HPDE6-E6E7 (cell line): ENCODE data around the gene FKBP4.
"Not testable (repeated sequence)": the region's sequence is repeated elsewhere in the genome, so short reads cannot be mapped to it uniquely, and the experiment has no call there.

Experiments used
- DNase-seq: peaks from one replicate; pipeline ENCODE4 v3.0.0; 2011; ENCODE audit warnings: missing footprints; ENCODE audit errors: extremely low spot score

The FKBP4 gene

GRCh38 chr12:2794736-2795289 is at the start of gene FKBP4:
TSS of gene FKBP4 (plus strand) at chr12:2794970. CDS start at chr12:2795140, 170 bp downstream.
- peak; percentile 90 for DNase-seq

- DNase-seq: no peak
These were observed 49.1 kb upstream of the FKBP4 start for GRCh38 chr12:2745655-2746054.

- no peak for DNase-seq
These were observed 45.2 kb upstream of the FKBP4 start for GRCh38 chr12:2749580-2749979.

DNA sequence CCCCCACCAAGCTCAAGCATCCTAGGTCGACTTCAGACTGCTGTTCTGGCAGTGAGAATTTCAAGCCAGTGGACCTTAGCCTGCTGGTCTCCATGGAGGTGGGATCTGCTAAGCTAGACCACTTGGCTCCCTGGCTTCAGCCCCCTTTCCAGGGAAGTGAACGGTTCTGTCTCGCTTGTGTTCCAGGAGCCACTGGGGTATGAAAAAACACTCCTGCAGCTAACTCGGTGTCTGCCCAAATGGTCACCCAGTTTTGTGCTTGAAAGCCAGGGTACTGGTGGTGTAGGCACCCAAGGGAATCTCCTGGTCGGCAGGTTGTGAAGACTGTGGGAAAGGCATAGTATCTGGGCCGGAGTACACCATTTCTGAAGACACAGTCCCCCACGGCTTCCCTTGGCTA is 44.6 kb upstream of the FKBP4 start:
- no peak for DNase-seq

- DNase-seq: no peak
These were observed 43.5 kb upstream of the FKBP4 start for GRCh38 chr12:2751230-2751629.

GRCh38 chr12:2751686-2752085 is 43.1 kb upstream of the FKBP4 start:
- no peak for DNase-seq

DNA sequence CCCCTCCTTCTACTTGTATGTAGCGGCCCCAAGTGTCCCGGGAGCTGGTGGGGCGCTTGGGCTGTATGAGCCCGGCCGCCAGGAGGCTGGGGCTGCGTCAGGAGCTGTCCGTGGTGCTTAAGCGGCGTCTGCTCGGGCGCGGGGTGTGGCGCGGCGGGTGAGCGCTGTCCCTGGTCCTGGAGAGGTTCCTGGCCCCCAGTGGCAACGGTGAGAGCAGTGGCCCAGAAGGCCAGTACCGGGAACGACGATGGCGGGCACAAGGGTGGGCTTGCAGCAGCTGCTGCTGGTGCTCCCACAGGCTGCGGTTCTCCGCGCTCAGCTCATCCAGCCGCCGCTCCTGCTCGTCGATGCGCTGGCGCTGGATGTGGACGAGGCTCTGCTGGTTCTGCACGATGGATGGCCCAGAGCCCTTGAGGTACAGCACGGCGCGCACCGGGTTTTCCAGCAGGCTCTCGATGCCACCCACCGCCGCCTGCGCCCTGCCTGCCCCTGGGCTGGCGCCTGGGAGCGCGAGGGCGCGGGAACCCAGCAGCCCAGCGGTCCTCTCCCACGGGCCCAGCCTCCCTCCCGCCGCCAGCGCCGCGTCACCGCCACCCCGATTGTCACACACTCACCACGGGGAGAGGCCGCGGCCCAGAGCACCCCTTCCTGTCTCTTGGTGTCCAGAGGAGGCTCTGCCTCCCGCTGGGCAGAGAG is 41.9 kb upstream of the FKBP4 start:
- DNase-seq: peak; percentile 23

- no peak for DNase-seq
These were observed 41.2 kb upstream of the FKBP4 start for GRCh38 chr12:2753536-2753935.

DNA sequence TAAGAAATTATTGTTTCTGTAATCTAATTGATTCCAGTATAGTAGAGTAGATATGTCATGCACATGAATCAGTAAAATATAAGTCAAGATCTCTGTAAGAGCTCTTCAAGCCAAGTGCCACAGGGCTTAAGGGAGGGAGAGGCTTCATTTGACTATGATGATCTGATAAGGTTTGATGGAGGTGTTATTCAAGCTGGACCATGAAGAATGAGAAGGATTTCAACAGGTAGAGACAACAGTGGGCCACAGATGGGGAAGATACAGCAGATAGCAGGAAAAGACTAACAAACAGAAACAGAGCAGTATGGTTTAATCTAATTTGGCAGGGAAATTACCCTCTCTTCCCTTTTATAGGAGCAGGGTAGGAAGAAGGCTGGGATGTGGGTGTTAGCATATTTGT is 40.6 kb upstream of the FKBP4 start:
- no peak for DNase-seq

DNA sequence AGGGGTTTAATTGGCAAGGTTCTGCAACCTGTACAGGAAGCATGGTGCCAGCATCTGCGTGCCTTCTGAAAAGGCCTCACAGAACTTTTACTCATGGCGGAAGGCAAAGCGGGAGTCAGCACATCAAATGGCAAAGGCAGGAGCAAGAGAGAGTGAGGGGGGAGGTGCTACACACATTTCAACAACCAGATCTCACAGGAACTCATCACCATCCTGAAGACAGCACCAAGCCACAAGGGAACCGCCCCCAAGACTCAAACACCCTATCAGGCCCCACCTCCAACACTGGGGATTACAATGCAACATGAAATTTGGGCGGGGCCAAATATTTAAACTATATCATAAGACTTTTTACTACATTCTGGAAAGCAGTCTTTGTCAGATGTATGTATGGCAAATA is 38.0 kb upstream of the FKBP4 start:
- no peak for DNase-seq

DNA sequence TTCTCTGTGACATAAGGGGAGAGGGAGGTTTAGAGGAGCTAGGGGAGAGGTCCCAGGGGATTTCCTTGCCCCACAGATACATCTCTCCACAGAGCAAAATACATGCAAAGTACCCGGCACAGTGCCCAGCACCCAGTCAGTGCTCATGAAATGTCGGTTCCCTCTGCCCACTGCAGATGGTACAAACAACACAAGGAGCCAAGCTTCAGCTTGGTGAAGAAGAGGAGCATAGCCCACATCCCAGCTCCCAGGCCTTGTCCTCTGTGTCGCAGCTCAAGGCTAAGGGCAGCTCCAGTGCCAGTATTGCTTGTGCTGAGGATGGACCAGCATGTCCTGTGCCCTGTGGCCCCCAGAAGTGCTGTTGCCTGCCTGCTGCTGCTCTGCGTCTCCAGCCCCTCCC is 35.0 kb upstream of the FKBP4 start:
- no peak for DNase-seq

DNA sequence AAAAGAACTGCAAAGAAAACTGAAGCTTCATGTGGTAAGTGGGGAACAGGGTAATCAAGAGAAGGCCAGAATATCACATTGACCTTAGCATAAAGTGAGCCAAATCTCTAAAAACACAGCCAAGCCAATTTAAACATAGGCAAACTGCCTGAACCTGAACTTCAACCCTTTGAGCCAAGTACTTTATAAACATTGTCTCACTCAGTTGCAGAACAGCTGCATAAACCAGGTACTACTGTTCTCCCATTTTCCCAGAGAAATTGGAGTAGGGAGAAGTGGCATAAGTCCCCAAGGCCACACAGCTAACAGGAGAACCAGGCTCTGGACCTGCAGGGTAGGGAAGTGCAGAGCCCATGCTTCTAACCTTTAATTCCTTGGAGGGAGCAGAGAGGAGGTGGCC is 30.4 kb upstream of the FKBP4 start:
- no peak for DNase-seq

DNA sequence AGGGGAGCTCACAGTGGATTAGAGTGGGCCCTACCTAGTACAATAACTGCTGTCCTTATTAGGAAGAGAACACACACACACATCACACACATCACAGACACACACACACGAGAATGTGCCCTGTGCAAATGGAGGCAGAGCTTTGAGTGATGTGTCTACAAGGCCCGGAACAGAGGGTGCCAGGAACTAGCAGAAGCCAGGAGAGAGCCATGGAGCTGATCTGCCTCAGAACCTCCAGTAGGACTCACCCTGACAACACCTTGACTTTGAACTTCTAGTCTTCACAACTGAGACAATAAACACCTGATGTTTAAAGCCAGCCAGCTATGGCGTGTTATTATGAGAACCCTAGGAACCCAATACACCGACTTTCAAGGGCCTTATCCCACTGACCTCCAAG is 29.7 kb upstream of the FKBP4 start:
- no peak for DNase-seq

DNA sequence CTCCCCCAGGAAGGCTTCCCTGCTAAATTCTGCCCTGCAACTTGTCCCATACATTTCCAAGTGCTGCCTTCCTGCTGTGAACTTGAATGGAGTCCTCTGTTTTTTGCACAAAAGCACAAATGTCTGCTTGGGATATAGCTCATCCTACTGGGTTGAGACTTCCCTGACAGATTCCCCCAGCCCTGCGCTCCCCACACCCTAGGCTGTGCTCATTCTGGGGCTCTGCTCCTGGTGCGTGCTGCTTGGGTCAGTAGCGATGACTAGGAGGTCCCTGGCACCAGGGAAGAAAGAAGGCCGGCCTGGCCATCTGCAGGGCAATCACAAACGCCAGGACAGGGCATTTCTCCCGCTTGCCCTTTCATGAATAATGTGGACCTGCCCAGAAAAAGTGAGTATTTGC is 29.2 kb upstream of the FKBP4 start:
- DNase-seq: no peak

- DNase-seq: no peak
These were observed 26.4 kb upstream of the FKBP4 start for GRCh38 chr12:2768224-2768961.

- no peak for DNase-seq
These were observed 24.8 kb upstream of the FKBP4 start for GRCh38 chr12:2769866-2770533.

DNA sequence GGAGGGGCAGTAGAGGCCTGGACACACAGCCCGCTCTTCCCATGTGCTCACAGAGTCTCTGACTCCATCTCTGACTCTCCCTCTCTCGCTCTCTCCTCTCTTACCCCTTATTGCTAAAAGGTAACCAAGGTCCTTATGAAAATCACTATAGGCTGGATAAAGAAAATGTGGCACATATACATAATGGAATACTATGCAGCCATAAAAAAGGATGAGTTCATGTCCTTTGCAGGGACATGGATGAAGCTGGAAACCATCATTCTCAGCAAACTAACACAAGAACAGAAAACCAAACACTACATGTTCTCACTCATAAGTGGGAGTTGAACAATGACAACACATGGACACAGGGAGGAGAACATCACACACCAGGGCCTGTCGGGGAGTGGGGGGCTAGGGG is 24.2 kb upstream of the FKBP4 start:
- not testable (repeated sequence) for DNase-seq

DNA sequence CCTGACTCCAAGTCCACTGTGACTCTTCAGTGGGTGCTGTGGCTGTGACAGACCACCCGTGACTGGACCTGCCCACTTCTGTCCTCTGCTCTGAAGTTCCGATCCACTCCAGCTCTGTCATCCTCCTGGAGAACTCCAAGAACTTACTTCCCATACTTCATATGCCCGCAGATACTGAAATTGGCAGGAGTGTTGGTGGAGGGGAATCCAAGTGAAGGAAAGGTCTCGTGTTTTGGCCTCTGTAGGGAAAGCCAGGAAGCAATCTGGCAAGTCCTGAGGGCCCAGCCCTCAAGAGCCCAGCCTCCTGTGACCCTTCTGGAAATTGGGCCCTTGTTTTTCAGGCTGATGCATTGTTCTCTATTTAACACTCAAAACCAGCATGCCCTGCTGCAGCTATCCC is 22.4 kb upstream of the FKBP4 start:
- DNase-seq: no peak

DNA sequence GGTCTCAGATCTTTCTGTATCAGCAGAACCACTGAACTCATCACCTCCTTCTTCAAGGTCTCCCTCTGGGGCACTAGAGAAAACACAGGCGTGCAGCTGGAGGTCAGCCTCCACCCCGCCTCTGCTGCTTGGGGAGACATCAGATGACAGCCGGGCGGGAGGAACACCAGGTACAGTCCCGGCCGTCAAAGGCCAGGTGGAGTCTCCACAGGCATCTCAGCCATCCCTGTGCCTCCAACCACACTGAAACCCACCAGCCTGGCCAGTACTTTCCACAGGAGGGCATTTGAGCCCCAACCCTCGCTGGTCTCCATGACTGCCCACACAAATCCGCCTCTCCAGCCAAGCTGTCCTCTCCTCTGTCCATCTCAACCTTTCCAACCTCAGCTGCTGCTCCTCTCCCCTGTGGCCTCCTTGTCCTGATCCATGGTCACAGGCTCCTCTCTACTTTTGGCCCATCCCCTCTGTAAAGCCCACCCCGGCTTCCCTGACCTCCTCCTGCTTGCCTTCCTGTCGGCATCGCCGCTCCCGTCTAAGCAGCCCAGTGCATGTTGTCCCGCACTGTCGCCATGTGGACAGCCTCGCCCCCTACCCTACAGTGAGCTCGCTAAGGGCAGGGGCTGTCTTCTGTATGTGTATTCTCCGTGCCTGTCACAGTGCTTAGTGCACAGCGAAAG is 21.4 kb upstream of the FKBP4 start:
- DNase-seq: no peak

- no peak for DNase-seq
These were observed 19.3 kb upstream of the FKBP4 start for GRCh38 chr12:2775431-2775830.

GRCh38 chr12:2776129-2776806 is 18.5 kb upstream of the FKBP4 start:
- DNase-seq: no peak

DNA sequence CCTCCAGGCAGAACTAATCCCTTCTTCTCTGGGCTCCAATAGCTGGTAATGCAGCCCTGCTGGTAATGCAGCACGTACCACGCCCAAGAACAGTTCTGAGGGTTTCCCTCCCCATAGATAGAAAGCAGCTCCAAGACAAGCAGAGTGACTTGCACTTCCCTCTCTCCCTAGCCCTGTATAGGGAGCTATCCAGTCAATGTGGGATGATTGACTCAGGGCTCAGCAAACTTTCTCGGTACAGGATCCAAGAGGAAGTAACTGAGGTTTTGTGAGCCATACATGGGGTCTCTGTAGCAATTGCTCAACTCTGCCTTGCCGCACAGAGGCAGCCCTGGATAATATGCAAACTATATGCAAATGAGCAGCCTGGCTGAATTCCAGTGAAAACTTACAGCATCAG is 15.5 kb upstream of the FKBP4 start:
- DNase-seq: no peak
